Melanocyte of skin (primary cell): ENCODE data around the gene OXSM. TPM values are rescaled to one million over a fixed set of nuclear protein-coding genes. Genes with fewer than 3 reads are reported as not detected.

Experiments used
- total RNA-seq, 2 donors: library from RNA; depleted of rRNA; stranded (reverse); fragments of >200 nt; gene quantifications; 2 replicates each; pipeline ENCODE4 v1.2.3, GENCODE V29; 2012

OXSM gene
- total RNA-seq, result 10 to 100 TPM; 14.5 to 16.0 TPM

GRCh38 chr3:25789596-25790556, at the start of gene OXSM:
Gene OXSM, plus strand, starts transcription at chr3:25790090. Its CDS starts 931 bp downstream, at chr3:25791021.

GRCh38 chr3:25782938-25783660, 6.8 kb upstream of the OXSM start, which contains the start of gene NGLY1:
Gene NGLY1, minus strand, starts transcription at chr3:25783443. Its CDS starts 53 bp downstream, at chr3:25783390.

Other genes with a start within 250 kb of the OXSM start
- gene TOP2B, start 125.2 kb upstream of the OXSM start, total RNA-seq, result 10 to 100 TPM; 53.0 to 56.3 TPM
- gene NGLY1, start 6.6 kb upstream of the OXSM start, total RNA-seq, result 10 to 100 TPM; 17.6 to 25.3 TPM